Hematopoietic multipotent progenitor cell treated with erythropoietin and hydrocortisone succinate and interleukin-3 and kit ligand, for 6 days (in vitro differentiated cells): ENCODE results near the gene CCDC127.
"Not testable (repeated sequence)": the region's sequence is repeated elsewhere in the genome, so short reads cannot be mapped to it uniquely, and the experiment has no call there.

Source experiments
- DNase-seq: peaks from one replicate; pipeline ENCODE4 v3.0.0-alpha.2; 2015

The CCDC127 gene

GRCh38 chr5:231661-232060 lies 13.7 kb upstream of the CCDC127 start:
- DNase-seq = no peak

- no peak for DNase-seq
Measured at GRCh38 chr5:230711-231110, 12.8 kb upstream of the CCDC127 start.

- no peak for DNase-seq
Measured at GRCh38 chr5:228886-229285, 10.9 kb upstream of the CCDC127 start.

GRCh38 chr5:227375-227774 lies 9.4 kb upstream of the CCDC127 start:
- DNase-seq = not testable (repeated sequence)

- DNase-seq = no peak
Measured at GRCh38 chr5:225334-225733, 7.4 kb upstream of the CCDC127 start.

- no peak for DNase-seq
Measured at GRCh38 chr5:223791-224190, 5.8 kb upstream of the CCDC127 start.

GRCh38 chr5:222951-223715 lies 5.2 kb upstream of the CCDC127 start:
- not testable (repeated sequence) for DNase-seq

GRCh38 chr5:219991-220390 lies 2.0 kb upstream of the CCDC127 start:
- DNase-seq = peak; percentile 48

- peak; percentile 48 for DNase-seq
Measured at GRCh38 chr5:219460-219863, 1.5 kb upstream of the CCDC127 start.

GRCh38 chr5:218457-219291 lies 721 bp upstream of the CCDC127 start:
- peak; percentile 48 for DNase-seq

- DNase-seq = not testable (repeated sequence)
Measured at GRCh38 chr5:216076-216475, 1.9 kb downstream of the CCDC127 start.

GRCh38 chr5:215256-215655 lies 2.7 kb downstream of the CCDC127 start:
- not testable (repeated sequence) for DNase-seq

- DNase-seq = no peak
Measured at GRCh38 chr5:213803-214395, 4.1 kb downstream of the CCDC127 start.

GRCh38 chr5:208449-209114 lies 9.4 kb downstream of the CCDC127 start:
- no peak for DNase-seq

GRCh38 chr5:207599-207998 lies 10.4 kb downstream of the CCDC127 start:
- DNase-seq = no peak

GRCh38 chr5:206927-207536 lies 10.9 kb downstream of the CCDC127 start:
- no peak for DNase-seq

- no peak for DNase-seq
Measured at GRCh38 chr5:206406-206805, 11.5 kb downstream of the CCDC127 start.

GRCh38 chr5:204966-205670 lies 12.8 kb downstream of the CCDC127 start:
- DNase-seq = no peak

GRCh38 chr5:204462-204861 lies 13.5 kb downstream of the CCDC127 start:
- DNase-seq = no peak

- no peak for DNase-seq
Measured at GRCh38 chr5:204001-204400, 14.0 kb downstream of the CCDC127 start.

- DNase-seq = no peak
Measured at GRCh38 chr5:203246-203930, 14.6 kb downstream of the CCDC127 start.
